GM18951 (cell line): ENCODE measurements around the gene CCDC127.
"Not testable (repeated sequence)": the region's sequence is repeated elsewhere in the genome, so short reads cannot be mapped to it uniquely, and the experiment has no call there.

Source experiments
- POLR2A ChIP-seq: IDR thresholded peaks from 4 replicates; pipeline ENCODE4 v1.6.1; 2011; ENCODE audit warnings: mild to moderate bottlenecking; ENCODE audit not compliant: insufficient read length, insufficient read depth; ENCODE audit errors: extremely low read depth
- in situ Hi-C: fragments of 300-500 bp; cut with MboI; formaldehyde crosslinking; loops from one replicate; pipeline ENCODE4 v1.12.0; 2022; ENCODE audit warnings: low sequenced_read_pairs, mixed read lengths, inconsistent platforms; ENCODE audit not compliant: unreplicated experiment

CCDC127 gene

GRCh38 chr5:199197-199949, 18.6 kb downstream of the CCDC127 start:
- no peak for TF ChIP-seq POLR2A
- in situ Hi-C loops = no loop called here

GRCh38 chr5:198516-199196, 19.3 kb downstream of the CCDC127 start:
- TF ChIP-seq POLR2A = no peak
- in situ Hi-C loops = no loop called here

GRCh38 chr5:197892-198489, 20.0 kb downstream of the CCDC127 start:
- in situ Hi-C loops = no loop called here
- no peak for TF ChIP-seq POLR2A

GRCh38 chr5:197031-197430, 20.9 kb downstream of the CCDC127 start:
- in situ Hi-C loops = not testable (repeated sequence)

DNA sequence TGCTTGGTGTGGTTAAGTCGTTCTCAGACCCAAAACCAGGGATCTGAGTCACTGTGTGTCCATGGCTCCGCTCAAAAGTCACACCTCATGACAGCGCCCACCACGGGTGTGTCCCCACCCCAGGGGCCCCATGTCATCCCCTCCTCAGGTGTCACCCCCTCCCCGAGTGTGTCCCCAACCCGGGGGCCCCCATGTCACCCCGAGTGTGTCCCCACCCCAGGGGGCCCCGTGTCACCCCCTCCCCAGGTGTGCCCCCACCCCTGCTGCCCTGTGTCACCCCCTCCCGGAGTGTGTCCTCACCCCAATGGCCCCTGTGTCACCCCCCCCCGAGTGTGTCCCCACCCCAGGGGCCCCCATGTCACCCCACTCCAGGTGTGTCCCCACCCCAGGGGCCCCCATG, 21.6 kb downstream of the CCDC127 start:
- no peak for TF ChIP-seq POLR2A
- in situ Hi-C loops = no loop called here

DNA sequence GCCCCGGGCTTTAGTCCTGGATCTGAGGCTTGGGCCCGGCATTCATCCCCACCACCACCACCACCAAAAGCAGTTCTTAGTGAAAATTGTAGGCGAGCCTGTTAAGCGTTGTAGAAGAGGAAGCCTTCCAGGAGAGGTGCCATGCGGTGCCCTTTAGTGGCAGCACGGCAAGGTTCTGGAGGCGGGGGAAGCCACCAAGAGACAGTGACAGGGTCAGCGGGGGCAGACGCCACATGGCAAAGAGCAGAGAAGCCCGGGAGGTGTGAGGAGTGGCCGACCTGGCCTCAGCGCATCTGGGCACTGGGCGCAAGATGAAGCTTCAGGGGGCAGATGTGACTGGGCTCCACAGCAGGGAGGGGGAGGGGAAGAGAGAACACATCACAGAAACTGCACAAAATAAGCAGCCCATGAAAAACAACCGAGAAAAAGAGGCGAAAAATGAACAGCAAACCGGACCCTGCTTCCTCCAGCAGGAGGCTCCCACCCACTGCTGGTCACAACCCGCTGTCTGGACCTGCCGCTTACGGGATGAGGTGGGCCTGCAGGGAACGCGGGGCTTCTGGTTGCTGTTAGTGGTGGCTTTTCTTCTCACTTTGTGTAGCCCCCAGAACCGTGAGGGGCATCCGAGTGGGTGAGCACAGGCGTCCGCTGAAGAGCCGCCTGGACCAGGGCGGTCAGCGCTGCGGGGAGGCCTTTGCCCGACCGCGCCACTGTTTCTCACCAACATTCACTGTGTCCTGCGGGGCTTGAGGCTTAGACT, 22.4 kb downstream of the CCDC127 start:
- no peak for TF ChIP-seq POLR2A
- in situ Hi-C loops = no loop called here

DNA sequence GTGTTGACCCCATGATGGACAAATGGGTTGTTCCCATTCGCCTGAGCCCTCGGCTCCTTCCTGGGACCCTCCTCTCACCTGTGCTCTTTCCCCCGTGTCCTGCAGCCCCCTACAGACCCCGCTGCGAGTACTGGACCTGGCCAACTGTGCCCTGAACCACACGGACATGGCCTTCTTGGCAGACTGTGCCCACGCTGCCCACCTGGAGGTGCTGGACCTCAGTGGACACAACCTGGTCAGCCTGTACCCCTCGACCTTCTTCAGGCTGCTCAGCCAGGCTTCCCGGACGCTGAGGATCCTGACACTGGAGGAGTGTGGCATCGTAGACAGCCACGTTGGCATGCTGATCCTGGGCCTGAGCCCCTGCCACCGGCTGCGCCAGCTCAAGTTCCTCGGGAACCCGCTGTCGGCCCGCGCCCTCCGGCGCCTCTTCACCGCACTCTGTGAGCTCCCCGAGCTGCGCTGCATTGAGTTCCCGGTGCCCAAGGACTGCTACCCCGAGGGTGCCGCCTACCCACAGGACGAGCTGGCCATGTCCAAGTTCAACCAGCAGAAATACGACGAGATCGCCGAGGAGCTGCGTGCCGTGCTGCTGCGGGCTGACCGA, 23.2 kb downstream of the CCDC127 start:
- in situ Hi-C loops = no loop called here
- TF ChIP-seq POLR2A = no peak

DNA sequence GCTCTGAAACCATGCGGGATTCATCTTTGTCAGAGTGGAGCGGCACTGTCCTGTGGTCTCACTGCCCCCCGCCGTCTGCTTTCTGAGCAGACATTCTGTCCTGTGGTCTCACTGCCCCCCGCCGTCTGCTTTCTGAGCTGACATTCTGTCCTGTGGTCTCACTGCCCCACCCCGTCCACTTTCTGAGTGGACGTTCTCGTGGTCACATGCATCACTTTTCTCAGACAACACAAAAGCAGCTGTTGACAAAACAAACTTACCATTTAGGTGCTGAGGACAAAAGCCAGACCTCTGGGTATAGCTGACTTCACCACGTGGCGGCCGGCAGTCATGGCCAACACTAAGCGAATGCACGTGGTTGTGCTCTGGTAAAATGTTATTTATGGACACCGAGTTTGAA, 23.9 kb downstream of the CCDC127 start:
- no peak for TF ChIP-seq POLR2A
- in situ Hi-C loops = no loop called here

- TF ChIP-seq POLR2A = no peak
Measured at GRCh38 chr5:192970-193831, 24.8 kb downstream of the CCDC127 start.

GRCh38 chr5:192691-192969, 25.3 kb downstream of the CCDC127 start:
- in situ Hi-C loops = no loop called here
- TF ChIP-seq POLR2A = no peak

More at GRCh38 chr5:192970-193831, 24.8 kb downstream of the CCDC127 start:
- in situ Hi-C loops = no loop called here

- TF ChIP-seq POLR2A = no peak
- in situ Hi-C loops = no loop called here
Measured at GRCh38 chr5:191949-192690, 25.8 kb downstream of the CCDC127 start.
